ENCODE results near the gene THAP10.

- no peak for TF ChIP-seq CTCF (IDR thresholded peaks at IDR 0.05)
- TF ChIP-seq MAX (CRISPR knock-in tag; IDR thresholded peaks at IDR 0.05): no peak
- TF ChIP-seq SMAD3 (CRISPR knock-in tag; IDR thresholded peaks at IDR 0.05; ENCODE audit: borderline replicate concordance): no peak
- no peak for TF ChIP-seq MLX (CRISPR knock-in tag; IDR thresholded peaks at IDR 0.05)
- TF ChIP-seq ZNF416 (CRISPR knock-in tag; IDR thresholded peaks at IDR 0.05): no peak
- TF ChIP-seq SP1 (CRISPR knock-in tag; conservative IDR thresholded peaks at IDR 0.05): no peak
- no peak for TF ChIP-seq ATF6 (CRISPR knock-in tag; IDR thresholded peaks at IDR 0.05)
- no peak for TF ChIP-seq GRHL2 (CRISPR knock-in tag; IDR thresholded peaks at IDR 0.05; ENCODE audit: insufficient replicate concordance, severe bottlenecking)
- no peak for TF ChIP-seq NR1H2 (CRISPR knock-in tag; IDR thresholded peaks at IDR 0.05)
Measured at GRCh38 chr15:70835415-70835814, 56.8 kb downstream of the THAP10 start.

Data from WTC11 (cell line).